Measurements from ENCODE around the gene DPF1.

DPF1 gene

GRCh38 chr19:38168637-38169036 lies 55.4 kb downstream of the DPF1 start:
- DNase-seq, result no peak

GRCh38 chr19:38165335-38165734 lies 58.7 kb downstream of the DPF1 start:
- DNase-seq, result no peak

DNA sequence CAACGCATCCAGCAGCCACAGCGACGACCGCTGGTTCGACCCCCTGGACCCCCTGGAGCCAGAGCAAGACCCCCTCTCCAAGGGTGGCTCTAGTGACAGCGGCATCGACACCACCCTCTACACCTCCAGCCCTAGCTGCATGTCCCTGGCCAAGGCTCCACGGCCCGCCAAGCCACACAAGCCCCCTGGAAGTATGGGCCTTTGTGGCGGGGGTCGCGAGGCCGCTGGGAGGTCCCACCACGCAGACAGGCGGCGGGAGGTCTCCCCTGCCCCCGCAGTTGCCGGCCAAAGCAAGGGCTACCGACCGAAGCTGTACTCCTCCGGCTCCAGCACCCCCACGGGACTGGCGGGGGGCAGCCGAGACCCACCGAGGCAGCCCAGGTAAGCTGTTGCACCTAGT lies 59.5 kb downstream of the DPF1 start:
- DNase-seq, result no peak

- no peak for DNase-seq
Observed at GRCh38 chr19:38163419-38164290, 60.4 kb downstream of the DPF1 start.

GRCh38 chr19:38162632-38163031 lies 61.4 kb downstream of the DPF1 start:
- no peak for DNase-seq

DNA sequence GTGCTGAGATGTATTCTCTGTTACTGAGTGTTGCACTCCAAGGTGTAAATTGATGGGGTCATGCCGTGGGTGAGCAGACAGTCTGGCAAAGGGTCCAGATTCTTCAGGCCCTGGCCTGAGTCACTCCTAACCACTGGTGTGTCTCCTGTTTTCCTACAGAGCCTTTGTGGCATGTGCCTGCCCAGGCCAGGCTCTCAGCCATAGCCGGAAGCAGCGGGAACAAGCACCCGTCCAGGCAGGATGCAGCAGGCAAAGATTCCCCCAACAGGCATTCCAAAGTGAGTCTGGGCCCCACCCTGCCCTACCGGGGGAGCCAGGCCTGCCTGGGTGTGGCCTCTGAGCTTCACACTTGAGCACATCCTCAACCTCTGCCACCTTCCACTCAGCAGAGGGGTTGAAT lies 61.9 kb downstream of the DPF1 start:
- no peak for DNase-seq

Measured in anterior cingulate cortex (tissue), 58 donors.